Smooth muscle cell (in vitro differentiated cells): ENCODE data around the gene PDE4A. TPM values are rescaled to one million over a fixed set of nuclear protein-coding genes. Genes with fewer than 3 reads are reported as not detected.
A peak's percentile ranks its signal among the peaks of the same experiment; 100 is the strongest.

Experiments
- DNase-seq: peaks from one replicate; lab custom pipeline; 2025; ENCODE audit not compliant: unreplicated experiment; lab: John Stamatoyannopoulos, UW
- H2AFZ ChIP-seq: fragments of 200-600 bp; sonication (generic); 2 replicates; pipeline ENCODE4 v1.6.0; 2016; ENCODE audit warnings: antibody characterized with exemption, low read depth, mild to moderate bottlenecking
- H3F3A ChIP-seq: fragments of 200-600 bp; sonication (generic); 2 replicates; pipeline ENCODE4 v1.6.0; 2017; ENCODE audit warnings: antibody characterized with exemption, low read depth
- H3K27ac ChIP-seq: fragments of 200-600 bp; sonication (generic); 2 replicates; pipeline ENCODE4 v1.5.1; 2016; ENCODE audit warnings: low read depth, mild to moderate bottlenecking
- H3K27me3 ChIP-seq: fragments of 200-600 bp; sonication (generic); 2 replicates; pipeline ENCODE4 v1.6.1; 2016; ENCODE audit warnings: low read depth, mild to moderate bottlenecking
- H3K36me3 ChIP-seq: fragments of 200-600 bp; sonication (generic); 2 replicates; pipeline ENCODE4 v1.5.1; 2016; ENCODE audit warnings: low read depth
- H3K4me1 ChIP-seq: fragments of 200-600 bp; sonication (generic); 2 replicates; pipeline ENCODE4 v1.5.1; 2016; ENCODE audit warnings: low read depth
- H3K4me2 ChIP-seq: fragments of 200-600 bp; sonication (generic); 2 replicates; pipeline ENCODE4 v1.6.0; 2016; ENCODE audit warnings: mild to moderate bottlenecking
- H3K4me3 ChIP-seq: fragments of 200-600 bp; sonication (generic); 2 replicates; pipeline ENCODE4 v1.5.1; 2016; ENCODE audit warnings: mild to moderate bottlenecking
- H3K79me2 ChIP-seq: fragments of 200-600 bp; sonication (generic); 2 replicates; pipeline ENCODE4 v1.6.0; 2016; ENCODE audit warnings: low read depth, mild to moderate bottlenecking
- H3K9ac ChIP-seq: fragments of 200-600 bp; sonication (generic); 2 replicates; pipeline ENCODE4 v1.6.0; 2016; ENCODE audit warnings: low read depth
- H3K9me3 ChIP-seq: fragments of 200-600 bp; sonication (generic); replicated peaks from 2 replicates; pipeline ENCODE4 v1.5.1; 2016; ENCODE audit warnings: low read depth
- H4K20me1 ChIP-seq: fragments of 200-600 bp; sonication (generic); 2 replicates; pipeline ENCODE4 v1.6.0; 2016; ENCODE audit warnings: low read depth
- WGBS: methylation state at CpG from one replicate; pipeline ENCODE4 v1.1.7; 2016; ENCODE audit warnings: low lambda C conversion rate; 5-methylcytosine and 5-hydroxymethylcytosine counted together
- polyA plus RNA-seq: library from polyadenylated mRNA; unstranded; fragments of >200 nt; fragmentation: Nextera tagmentation; extraction: Ambion mirVana; gene quantifications from 2 replicates; pipeline ENCODE4 v1.2.1, GENCODE V29; 2016
- total RNA-seq: library from RNA; depleted of rRNA; stranded (reverse); fragments of >200 nt; gene quantifications from 2 replicates; pipeline ENCODE4 v1.2.3, GENCODE V29; 2014
- TF ChIP-seq, protein P1 (sequence below): fragments of 200-600 bp; sonication (generic); IDR thresholded peaks from 2 replicates; pipeline ENCODE4 v1.5.1; 2017; ENCODE audit warnings: borderline replicate concordance, mild to moderate bottlenecking, antibody characterized with exemption; ENCODE audit not compliant: insufficient read depth, poor library complexity, severe bottlenecking

The PDE4A gene
- total and polyA plus RNA-seq, 2 experiments from 2014 or later = 2.7 to 16.4 TPM

DNA sequence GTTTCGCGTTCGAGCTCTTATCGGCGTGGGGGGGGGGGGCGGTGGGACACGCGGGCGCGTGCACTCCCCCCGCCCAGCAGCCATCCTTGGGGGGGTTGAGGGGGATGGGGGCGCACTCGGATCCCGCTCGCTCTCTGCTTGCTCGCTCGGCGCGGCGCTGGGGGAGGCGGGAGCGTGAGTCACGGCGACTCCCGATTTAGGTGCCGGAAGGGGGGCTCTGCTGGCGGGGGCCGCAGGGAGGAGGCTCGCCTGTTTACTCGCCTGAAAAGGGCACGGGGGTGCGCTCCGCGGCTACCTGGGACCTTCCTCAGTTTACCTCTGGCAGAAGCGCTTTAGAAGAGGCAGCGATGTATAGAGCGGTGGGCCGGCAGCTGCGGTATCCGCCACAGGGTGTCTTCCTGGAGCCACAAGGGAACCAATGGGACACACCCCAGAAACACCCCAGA lies 1.1 kb upstream of the PDE4A start:
- no peaks in the 10 kb centered on the region for H3K36me3 ChIP-seq
- peak overlapping the region; percentile 32 for H3K4me3 ChIP-seq
- TF ChIP-seq, protein P1, sequence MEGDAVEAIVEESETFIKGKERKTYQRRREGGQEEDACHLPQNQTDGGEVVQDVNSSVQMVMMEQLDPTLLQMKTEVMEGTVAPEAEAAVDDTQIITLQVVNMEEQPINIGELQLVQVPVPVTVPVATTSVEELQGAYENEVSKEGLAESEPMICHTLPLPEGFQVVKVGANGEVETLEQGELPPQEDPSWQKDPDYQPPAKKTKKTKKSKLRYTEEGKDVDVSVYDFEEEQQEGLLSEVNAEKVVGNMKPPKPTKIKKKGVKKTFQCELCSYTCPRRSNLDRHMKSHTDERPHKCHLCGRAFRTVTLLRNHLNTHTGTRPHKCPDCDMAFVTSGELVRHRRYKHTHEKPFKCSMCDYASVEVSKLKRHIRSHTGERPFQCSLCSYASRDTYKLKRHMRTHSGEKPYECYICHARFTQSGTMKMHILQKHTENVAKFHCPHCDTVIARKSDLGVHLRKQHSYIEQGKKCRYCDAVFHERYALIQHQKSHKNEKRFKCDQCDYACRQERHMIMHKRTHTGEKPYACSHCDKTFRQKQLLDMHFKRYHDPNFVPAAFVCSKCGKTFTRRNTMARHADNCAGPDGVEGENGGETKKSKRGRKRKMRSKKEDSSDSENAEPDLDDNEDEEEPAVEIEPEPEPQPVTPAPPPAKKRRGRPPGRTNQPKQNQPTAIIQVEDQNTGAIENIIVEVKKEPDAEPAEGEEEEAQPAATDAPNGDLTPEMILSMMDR = no peak
- H2AFZ ChIP-seq = no peak overlapping the region
- peak; percentile 31 for DNase-seq
- no peak overlapping the region for H3K27ac ChIP-seq
- H4K20me1 ChIP-seq = no peaks in the 10 kb centered on the region
- H3K9ac ChIP-seq = no peak overlapping the region
- H3K27me3 ChIP-seq = peaks cover 63% of the 10 kb centered on the region
- 0% methylated on average over 10 of the region's 40 CpGs for WGBS
- peak overlapping the region; percentile 81 for H3K4me2 ChIP-seq
- peaks cover 4% of the 10 kb centered on the region for H3F3A ChIP-seq
- H3K4me1 ChIP-seq = peaks cover 14% of the 10 kb centered on the region
- H3K79me2 ChIP-seq = no peaks in the 10 kb centered on the region
- H3K9me3 ChIP-seq = no peaks in the 10 kb centered on the region

DNA sequence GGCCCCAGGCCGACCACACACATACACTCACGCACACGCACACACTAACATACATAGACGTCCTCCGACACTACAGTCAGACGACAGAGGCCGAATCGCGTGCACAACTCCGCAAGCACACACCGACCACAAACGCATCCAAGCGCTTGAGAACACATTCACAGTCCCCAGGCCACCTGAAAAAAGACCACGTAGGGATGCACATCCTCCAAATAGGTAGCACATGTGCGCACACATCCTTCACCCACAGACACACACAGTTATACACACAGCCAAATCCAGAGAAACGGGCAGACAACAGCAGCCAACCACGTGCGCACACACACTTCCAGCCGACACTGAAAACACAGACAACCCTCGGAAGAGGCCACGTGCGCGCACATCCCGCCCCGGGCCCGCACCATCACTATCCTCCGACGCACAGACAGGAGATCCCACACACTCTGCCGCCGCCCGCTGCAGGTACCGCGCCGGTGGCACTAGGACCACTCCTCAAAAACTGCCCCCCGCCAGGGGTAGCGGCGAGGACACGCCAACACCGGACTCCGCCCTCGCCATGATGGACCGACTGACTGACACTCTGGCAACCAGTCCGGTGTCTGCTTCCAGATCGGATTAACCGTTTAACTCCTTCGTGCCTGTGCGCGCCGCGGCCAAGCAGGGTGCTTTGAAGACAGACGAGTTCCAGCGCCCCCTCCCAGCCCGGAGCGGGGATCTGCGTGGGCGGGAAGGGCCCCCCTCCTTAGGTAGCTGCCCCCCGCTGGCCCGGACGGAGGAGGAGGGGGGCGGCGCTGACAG lies 493 bp upstream of the PDE4A start:
- under 1% methylated on average over 55 of the region's 61 CpGs for WGBS
- Histone ChIP-seq H3K27ac (no peak overlapping the region), H3K36me3 (no peaks in the 10 kb centered on the region), H4K20me1 (no peaks in the 10 kb centered on the region), H3K27me3 (peaks cover 67% of the 10 kb centered on the region), H3K9me3 (no peaks in the 10 kb centered on the region), H3K4me1 (peaks cover 14% of the 10 kb centered on the region), H3K79me2 (no peaks in the 10 kb centered on the region), H3K4me3 (peak overlapping the region; percentile 32), H3K4me2 (peak overlapping the region; percentile 81), H2AFZ (no peak overlapping the region), H3F3A (peaks cover 4% of the 10 kb centered on the region), H3K9ac (no peak overlapping the region)
- peak; percentile 49 for DNase-seq
- TF ChIP-seq, protein P1 = no peak

DNA sequence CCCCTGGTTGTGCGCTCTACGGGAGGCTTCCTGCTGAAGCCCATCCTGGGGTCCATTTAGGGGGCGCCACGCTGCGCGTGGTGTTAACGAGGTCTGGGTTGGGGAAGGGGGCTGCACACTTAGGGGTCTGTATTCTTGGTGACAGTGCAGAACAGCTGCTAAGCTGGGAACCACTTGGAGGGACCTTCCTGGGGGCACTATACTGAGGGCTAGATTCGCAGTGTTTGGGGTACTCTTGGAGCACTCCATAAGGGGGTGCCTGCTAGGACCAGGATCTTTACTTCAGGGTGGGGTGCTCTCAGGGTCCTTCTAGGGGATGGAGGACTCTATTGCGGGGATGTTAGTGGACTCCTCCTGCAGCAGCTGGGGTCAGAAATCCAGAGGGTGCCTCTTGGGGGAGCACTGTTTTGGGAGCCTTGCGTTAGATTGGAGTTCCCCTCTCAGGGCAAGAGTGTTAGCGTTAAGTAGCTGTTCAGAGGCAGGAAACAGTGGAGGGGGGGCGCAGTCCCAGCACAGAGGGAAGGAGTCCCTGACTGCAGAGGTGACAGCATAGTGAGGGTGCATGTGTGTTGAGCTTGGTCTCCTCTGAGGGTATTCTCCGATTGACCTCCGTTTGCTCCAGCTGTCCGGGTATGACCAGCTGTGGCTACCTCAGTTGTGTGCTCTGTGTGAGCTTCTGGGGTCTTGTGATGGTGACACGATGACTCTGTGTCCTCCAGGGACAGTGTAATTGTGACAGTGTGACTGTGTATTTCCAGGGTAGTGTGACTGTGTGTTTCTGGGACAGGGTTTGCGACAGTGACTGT lies 1.1 kb downstream of the PDE4A start:
- Histone ChIP-seq H3K4me2 (peak overlapping the region; percentile 81), H3K27me3 (peaks cover 75% of the 10 kb centered on the region), H3K36me3 (no peaks in the 10 kb centered on the region), H4K20me1 (no peaks in the 10 kb centered on the region), H3K79me2 (no peaks in the 10 kb centered on the region), H3F3A (peaks cover 4% of the 10 kb centered on the region), H2AFZ (no peak overlapping the region), H3K9me3 (no peaks in the 10 kb centered on the region), H3K27ac (no peak overlapping the region), H3K9ac (no peak overlapping the region), H3K4me3 (peak overlapping the region; percentile 32), H3K4me1 (peaks cover 14% of the 10 kb centered on the region)
- no peak for DNase-seq
- TF ChIP-seq, protein P1 = no peak
- 42% methylated on average over 16 of the region's 17 CpGs for WGBS
